ENCODE measurements around the gene RPIA.
"Not testable (repeated sequence)": the region's sequence is repeated elsewhere in the genome, so short reads cannot be mapped to it uniquely, and the experiment has no call there.

RPIA gene

DNA sequence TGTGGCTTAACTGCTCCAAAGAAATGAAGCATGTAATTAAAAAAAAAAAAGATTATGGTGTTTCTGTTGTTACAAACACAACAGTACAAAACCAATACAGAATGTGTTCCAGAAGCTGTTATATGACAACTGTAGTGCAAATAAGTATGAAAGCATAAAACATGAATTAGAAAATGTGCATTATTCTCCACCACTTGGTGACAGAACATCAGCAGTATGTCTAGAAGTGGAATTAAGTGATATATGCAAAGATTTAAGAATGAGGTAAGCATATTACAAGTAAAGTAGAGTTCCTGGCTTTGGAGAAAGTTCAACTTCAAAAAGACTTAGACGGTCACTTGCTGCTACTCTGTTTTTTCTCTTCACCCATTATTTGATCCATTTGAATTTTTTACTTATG is 105.0 kb downstream of the RPIA start:
- not testable (repeated sequence) for DNase-seq

DNA sequence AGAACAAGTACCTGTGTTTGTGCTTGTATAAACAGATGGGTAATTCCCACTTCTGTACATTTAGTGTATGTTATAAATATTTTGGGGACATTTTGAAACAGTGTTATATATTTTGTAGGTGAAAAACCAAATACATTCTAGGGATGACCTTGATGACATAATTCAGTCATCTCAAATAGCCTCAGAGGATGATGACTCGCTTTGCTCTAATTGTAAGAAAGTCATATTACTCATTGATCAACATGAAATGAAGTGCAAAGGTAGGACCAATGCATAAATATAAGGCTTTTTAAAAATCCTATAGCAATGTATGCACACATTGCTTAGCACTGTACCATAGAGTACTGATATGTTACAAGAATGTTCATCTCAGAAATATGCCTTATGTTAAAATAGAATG is 105.7 kb downstream of the RPIA start:
- not testable (repeated sequence) for DNase-seq
